Endometrium (tissue), 2 donors: ENCODE data around the gene CHD3.
"Not testable (repeated sequence)": the region's sequence is repeated elsewhere in the genome, so short reads cannot be mapped to it uniquely, and the experiment has no call there.

ENCODE experiments used
- FAIRE-seq: peaks from 2 replicates; lab custom pipeline; 2012; peaks lifted over from hg19 to GRCh38; lab: Jason Lieb, UNC
- donor health status: control.
- donor health status: control.

The CHD3 gene

GRCh38 chr17:7849751-7850504 is 38.7 kb upstream of the CHD3 start:
- no peak for FAIRE-seq

- no peak for FAIRE-seq
These were observed 37.7 kb upstream of the CHD3 start for GRCh38 chr17:7850701-7851437.

- peak; percentile 87 for FAIRE-seq
These were observed 36.9 kb upstream of the CHD3 start for GRCh38 chr17:7851438-7852261.

- no peak for FAIRE-seq
These were observed 36.3 kb upstream of the CHD3 start for GRCh38 chr17:7852262-7852670.

- no peak for FAIRE-seq
These were observed 35.5 kb upstream of the CHD3 start for GRCh38 chr17:7852919-7853690.

- no peak for FAIRE-seq
These were observed 34.9 kb upstream of the CHD3 start for GRCh38 chr17:7853691-7854038.

- no peak for FAIRE-seq
These were observed 34.4 kb upstream of the CHD3 start for GRCh38 chr17:7854078-7854777.

GRCh38 chr17:7854851-7855659 is 33.5 kb upstream of the CHD3 start, which contains the start of gene TMEM88:
TSS of gene TMEM88 (plus strand) at chr17:7855066. CDS start at chr17:7855075, 9 bp downstream.
- FAIRE-seq, result no peak

- no peak for FAIRE-seq
These were observed 33.0 kb upstream of the CHD3 start for GRCh38 chr17:7855660-7856010.

- no peak for FAIRE-seq
These were observed 32.4 kb upstream of the CHD3 start for GRCh38 chr17:7856011-7856810.

GRCh38 chr17:7856811-7857712 is 31.5 kb upstream of the CHD3 start, which contains the start of gene NAA38:
TSS of gene NAA38 (minus strand) at chr17:7857559. CDS start at chr17:7857463, 96 bp downstream.
- FAIRE-seq, result peak; percentile 98

- no peak for FAIRE-seq
These were observed 30.7 kb upstream of the CHD3 start, which contains the start of gene CYB5D1 for GRCh38 chr17:7857713-7858521. TSS of gene CYB5D1 (plus strand) at chr17:7858003. CDS start at chr17:7858135, 132 bp downstream.

- FAIRE-seq, result no peak
These were observed 30.1 kb upstream of the CHD3 start for GRCh38 chr17:7858522-7858810.

- FAIRE-seq, result no peak
These were observed 29.6 kb upstream of the CHD3 start for GRCh38 chr17:7859028-7859427.

- peak; percentile 63 for FAIRE-seq
These were observed 25.7 kb upstream of the CHD3 start for GRCh38 chr17:7862692-7863437.

- FAIRE-seq, result not testable (repeated sequence)
These were observed 24.2 kb upstream of the CHD3 start for GRCh38 chr17:7864384-7864783.
